ENCODE measurements around the gene ALDOC. TPM values are rescaled to one million over a fixed set of nuclear protein-coding genes. Genes with fewer than 3 reads are reported as not detected.

ALDOC gene
- total RNA-seq, 1 experiment from 2014 or later: 53.2 TPM

DNA sequence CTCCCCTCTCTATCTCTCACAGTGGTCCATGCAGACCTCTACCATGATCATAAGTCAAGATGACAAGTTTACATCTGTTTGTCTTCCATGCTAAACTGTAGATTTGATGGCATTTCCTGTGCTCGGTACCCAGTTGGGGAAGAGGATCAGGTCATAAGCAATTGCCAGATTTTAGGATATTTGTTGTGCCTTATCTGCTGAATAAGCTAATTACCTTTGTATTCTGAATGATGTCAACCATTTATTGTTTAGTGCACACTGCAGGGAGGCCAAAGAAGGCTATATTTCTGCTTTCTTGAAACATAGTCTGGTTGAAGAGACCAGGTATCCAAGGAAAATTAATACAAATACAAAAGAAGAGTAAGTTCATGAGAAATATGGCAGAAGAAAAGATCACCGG lies 5.8 kb upstream of the ALDOC start:
- no peak overlapping the region for H3K27ac Mint-ChIP-seq
- H3K23ac ChIP-seq (ENCODE audit: insufficient read length, low read depth, low read length): no peak overlapping the region

More for the DNA sequence above, 5.8 kb upstream of the ALDOC start:
- H2BK5ac ChIP-seq (ENCODE audit: insufficient read length, low read length): no peak overlapping the region
- no peak overlapping the region for H3K56ac ChIP-seq (ENCODE audit: insufficient read length, low read depth, low read length)
- Mint-ChIP-seq H3K36me3 (ENCODE audit: insufficient read depth in 1 of 3, low read depth in 3 of 3) (peaks cover 29 to 34% (median 33%) of the 10 kb centered on the region in 3 experiments; a peak in 6 of 7 replicates), H3K27me3 (ENCODE audit: low read depth) (no peaks in the 10 kb centered on the region), H3K4me1 (peaks cover 0 to 2% of the 10 kb centered on the region in 2 experiments; a peak in 2 of 4 replicates), H3K4me3 (no peak overlapping the region), H3K9me3 (no peaks in the 10 kb centered on the region; a peak in 1 of 5 replicates)
- H3K23me2 ChIP-seq (ENCODE audit: insufficient read length, low read depth, low read length, poor library complexity, severe bottlenecking): no peaks in the 10 kb centered on the region
- no peak overlapping the region for H2AK5ac ChIP-seq (ENCODE audit: insufficient read length, low read length)
- no peak overlapping the region for H4K5ac ChIP-seq (ENCODE audit: insufficient read length, low read depth, low read length)
- no peaks in the 10 kb centered on the region for H3K27me3 ChIP-seq (ENCODE audit: insufficient read depth, low read length)
- no peak overlapping the region for H3T11ph ChIP-seq (ENCODE audit: low read length)
- no peak overlapping the region for H3K9ac ChIP-seq (ENCODE audit: extremely low read depth, insufficient read length, low read length)
- H2BK20ac ChIP-seq (ENCODE audit: low read depth, low read length, poor library complexity, severe bottlenecking): no peak overlapping the region
- H2BK12ac ChIP-seq (ENCODE audit: insufficient read length, low read depth, low read length): no peak overlapping the region
- no peaks in the 10 kb centered on the region for H3K79me2 ChIP-seq (ENCODE audit: insufficient read depth, low read length)
- H3K18ac ChIP-seq (ENCODE audit: insufficient read length, low read depth, low read length): no peak overlapping the region
- no peak overlapping the region for H3K4me2 ChIP-seq (ENCODE audit: insufficient read depth, insufficient read length, low read length)
- no peak overlapping the region for H2BK15ac ChIP-seq (ENCODE audit: low read depth, low read length)
- WGBS (ENCODE audit: extremely low coverage, insufficient read length, low lambda C conversion rate): no CpG with 5 or more reads among the region's 2 CpGs
- H2BK120ac ChIP-seq (ENCODE audit: low read depth, low read length, poor library complexity, severe bottlenecking): no peak overlapping the region
- H3K79me1 ChIP-seq (ENCODE audit: insufficient read depth, low read depth, low read length, poor library complexity, severe bottlenecking): no peaks in the 10 kb centered on the region
- H2AFZ ChIP-seq (ENCODE audit: low read length): no peak overlapping the region
- H3K27ac ChIP-seq (ENCODE audit: insufficient read length, low read depth, low read length): no peak overlapping the region
- no peak overlapping the region for H3K4ac ChIP-seq (ENCODE audit: low read depth, low read length)
- DNase-seq: no peak
- no peak overlapping the region for H4K8ac ChIP-seq (replicated peaks; ENCODE audit: insufficient read length, low read depth, low read length)
- no peaks in the 10 kb centered on the region for H3K4me1 ChIP-seq (ENCODE audit: insufficient read depth, low read length)
- no peaks in the 10 kb centered on the region for H4K20me1 ChIP-seq (ENCODE audit: control insufficient read depth, insufficient read depth, insufficient read length)
- no peak overlapping the region for H4K91ac ChIP-seq (ENCODE audit: insufficient read length, low read depth, low read length)
- no peak overlapping the region for H3K14ac ChIP-seq (ENCODE audit: insufficient read depth, low read length)
- TF ChIP-seq, protein P1, sequence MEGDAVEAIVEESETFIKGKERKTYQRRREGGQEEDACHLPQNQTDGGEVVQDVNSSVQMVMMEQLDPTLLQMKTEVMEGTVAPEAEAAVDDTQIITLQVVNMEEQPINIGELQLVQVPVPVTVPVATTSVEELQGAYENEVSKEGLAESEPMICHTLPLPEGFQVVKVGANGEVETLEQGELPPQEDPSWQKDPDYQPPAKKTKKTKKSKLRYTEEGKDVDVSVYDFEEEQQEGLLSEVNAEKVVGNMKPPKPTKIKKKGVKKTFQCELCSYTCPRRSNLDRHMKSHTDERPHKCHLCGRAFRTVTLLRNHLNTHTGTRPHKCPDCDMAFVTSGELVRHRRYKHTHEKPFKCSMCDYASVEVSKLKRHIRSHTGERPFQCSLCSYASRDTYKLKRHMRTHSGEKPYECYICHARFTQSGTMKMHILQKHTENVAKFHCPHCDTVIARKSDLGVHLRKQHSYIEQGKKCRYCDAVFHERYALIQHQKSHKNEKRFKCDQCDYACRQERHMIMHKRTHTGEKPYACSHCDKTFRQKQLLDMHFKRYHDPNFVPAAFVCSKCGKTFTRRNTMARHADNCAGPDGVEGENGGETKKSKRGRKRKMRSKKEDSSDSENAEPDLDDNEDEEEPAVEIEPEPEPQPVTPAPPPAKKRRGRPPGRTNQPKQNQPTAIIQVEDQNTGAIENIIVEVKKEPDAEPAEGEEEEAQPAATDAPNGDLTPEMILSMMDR (conservative IDR thresholded peaks at IDR 0.05): no peak
- H3K9me3 ChIP-seq (ENCODE audit: control insufficient read depth, low read depth, low read length): no peaks in the 10 kb centered on the region

All from H9 (cell line).